ENCODE measurements around the gene NTNG1.

DNA sequence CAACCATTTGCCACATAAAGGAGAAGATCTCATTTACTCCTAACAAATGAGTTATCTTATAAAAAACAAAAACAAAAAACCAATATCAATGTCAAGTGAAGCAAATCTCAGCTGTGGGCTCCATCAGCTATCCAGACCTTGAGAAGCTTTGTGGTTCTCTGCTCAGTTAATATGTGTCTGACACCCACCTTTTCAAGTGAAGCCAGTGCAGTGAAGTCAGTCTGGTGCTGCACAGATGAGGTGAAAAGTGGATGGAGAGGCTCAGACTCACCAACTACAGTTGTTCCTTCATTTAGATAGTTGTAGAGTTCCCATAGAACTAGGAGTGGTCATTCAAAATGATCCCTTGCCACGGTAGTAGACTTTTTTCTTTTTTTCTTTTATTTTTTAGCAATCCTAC, 106.8 kb downstream of the NTNG1 start:
- TF ChIP-seq POLR2A (IDR thresholded peaks at IDR 0.05) (no peak), CTCF (IDR thresholded peaks at IDR 0.05) (no peak), POLR2AphosphoS5 (IDR thresholded peaks at IDR 0.05) (no peak)
